SHP77 treated with DMSO at 0.1 percent for 48 hours (cell line): ENCODE data around the gene PINLYP.

Source experiments
- DNase-seq: peaks from one replicate; lab custom pipeline; 2025; lab: John Stamatoyannopoulos, UW

PINLYP gene

DNA sequence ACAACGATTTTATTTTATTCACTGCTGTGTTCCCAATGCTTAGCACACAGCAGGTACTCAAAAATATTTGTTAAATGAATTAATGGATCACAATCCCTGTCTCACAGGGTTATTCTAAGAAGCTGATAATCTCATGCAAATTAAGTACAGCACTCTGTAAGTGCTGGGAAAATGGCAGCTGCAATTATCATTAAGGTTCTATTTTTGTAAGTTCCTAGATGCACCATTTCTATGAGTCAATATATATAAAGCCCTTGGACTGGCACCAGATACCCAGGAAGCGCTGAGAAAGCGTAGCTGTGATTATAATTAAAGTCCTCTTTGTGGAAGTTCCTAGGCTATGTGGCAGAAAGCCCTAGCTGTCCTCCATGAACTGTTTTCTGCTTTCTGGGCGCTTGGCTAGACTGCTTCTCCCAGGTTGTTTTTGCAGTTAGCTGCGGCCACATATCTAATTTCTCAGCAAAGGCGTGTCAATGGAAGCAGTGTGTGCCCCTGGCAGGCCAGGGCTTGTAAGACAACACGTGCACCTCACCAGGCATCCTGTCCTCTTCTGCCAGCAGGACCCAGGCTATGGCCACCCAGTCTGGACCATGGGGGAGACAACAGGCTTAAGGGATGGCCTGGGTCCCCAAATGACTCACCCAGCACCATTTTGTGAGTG is 31.1 kb downstream of the PINLYP start:
- no peak for DNase-seq

DNA sequence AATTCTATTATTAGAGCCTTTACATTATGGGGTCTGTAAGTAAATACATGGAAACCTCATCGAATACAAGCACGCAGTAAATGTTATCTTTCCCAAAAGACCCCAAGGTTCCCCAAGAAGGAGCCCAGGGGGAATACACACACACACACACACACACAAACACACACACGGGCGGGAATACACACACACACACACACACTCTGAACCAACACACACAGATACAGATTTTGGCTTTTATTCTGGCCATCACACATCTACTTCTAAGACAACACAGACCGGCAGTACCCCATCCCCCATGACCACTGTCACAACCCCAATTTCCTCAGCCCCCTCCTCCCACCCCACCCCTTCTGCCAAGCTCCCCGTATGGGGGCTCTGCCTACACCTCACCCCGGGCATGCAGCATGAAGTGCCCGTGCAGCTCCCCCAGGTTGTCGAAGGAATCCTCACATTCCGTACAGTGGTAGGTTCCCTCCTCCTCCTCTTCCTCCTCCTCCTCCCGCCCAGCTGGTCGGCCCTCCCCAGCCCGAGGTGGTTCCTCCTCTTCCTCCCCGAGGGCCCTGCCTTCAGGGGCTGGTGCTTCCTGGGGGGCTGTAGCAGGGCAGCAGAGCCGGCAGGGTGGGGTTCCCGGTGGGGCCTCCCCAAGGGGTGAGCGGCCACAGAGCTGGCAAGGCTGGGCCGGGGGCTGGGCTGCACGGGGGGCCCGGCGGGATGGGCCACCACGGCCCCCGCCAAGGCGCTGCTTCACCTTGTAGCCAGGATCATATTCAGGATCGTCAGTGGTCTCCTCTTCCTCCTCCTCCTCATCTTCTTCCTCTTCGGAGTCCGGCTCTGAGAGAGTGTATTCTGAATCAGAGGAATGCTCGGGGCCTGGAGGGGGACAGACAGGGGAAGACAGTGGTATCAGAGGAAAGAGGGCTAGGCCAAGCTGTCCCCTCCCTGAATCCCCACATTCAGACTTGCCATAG is 31.9 kb downstream of the PINLYP start:
- DNase-seq, result no peak

DNA sequence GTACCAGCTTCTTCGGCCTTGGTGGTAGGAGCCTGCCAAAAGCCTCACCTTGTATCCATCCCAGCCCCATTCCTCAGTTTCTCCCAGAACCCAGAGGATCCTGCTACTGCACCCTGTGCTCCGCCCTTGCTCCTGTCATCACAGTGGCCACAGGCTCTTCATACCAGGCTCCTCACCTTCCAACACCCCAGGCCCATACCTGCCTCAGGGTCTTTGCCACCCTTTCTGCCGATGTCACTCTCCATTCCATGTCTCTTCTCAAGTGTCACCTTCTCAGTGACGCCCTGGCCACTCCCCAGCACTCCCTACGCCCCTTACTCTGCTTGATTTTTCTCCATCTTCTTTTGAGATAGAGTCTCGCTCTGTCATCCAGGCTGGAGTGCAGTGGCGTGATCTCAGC is 34.3 kb downstream of the PINLYP start:
- no peak for DNase-seq

DNA sequence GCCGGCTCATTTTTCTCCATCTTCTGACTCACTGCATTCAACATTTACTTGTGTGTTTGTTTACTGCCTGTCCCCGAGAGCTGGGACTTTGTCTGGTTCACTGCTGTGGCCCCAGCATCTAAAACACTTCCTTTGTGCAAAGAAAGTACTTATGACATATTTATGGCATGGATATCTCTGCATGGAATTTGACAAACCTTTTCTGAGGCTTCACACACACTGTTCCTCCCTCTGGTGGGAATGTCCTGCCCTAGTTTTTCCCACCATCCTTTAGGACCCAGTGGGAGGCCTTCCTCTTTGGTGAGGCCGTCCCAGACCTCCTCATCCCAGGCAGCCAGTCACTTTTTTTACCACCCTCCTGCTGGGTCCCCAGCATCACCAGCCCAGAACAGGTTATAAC is 34.9 kb downstream of the PINLYP start:
- DNase-seq, result no peak

DNA sequence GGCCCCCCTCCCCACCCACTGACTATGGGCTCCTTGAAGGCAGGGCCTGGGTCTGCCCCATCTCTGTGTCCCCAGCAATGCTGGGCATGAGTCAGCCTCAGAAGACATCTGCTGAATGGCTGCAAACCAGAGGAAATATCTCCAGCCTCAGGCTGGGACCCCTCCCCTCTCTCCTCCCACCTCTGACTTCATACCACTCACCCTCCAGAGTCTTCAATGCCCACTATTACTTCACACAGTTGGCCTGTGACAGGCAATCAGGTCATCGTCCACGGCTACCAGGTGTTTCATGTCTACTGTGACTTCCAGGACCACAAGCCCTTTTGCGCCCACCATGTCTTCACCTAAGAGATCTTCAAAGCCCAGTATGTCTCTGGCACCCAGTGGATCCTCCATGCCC is 36.2 kb downstream of the PINLYP start, which contains the start of gene SRRM5:
TSS of gene SRRM5 (plus strand) at position 301 of the 400 bp plus-strand sequence. CDS start at position 335, 34 bp downstream.
- DNase-seq, result no peak

DNA sequence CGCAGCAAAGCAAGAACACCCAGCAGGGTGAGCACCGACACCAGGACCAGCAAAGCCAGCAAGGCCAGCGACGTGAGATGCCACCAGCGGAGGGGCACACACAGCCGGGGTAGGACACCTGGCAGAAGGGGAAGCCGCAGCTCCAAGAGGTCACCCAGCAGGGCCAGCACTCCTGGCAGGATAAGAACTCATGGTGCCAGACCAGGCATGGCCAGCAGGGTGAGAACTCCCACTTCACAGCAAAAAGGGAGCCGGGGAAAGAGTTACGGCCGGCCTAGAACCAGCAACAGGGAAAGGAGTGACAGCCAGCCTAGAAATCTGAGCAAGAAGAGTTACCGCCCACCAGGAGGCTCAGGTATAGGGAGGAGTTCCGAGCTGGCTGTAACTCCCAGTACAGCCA is 36.8 kb downstream of the PINLYP start:
- DNase-seq, result no peak

DNA sequence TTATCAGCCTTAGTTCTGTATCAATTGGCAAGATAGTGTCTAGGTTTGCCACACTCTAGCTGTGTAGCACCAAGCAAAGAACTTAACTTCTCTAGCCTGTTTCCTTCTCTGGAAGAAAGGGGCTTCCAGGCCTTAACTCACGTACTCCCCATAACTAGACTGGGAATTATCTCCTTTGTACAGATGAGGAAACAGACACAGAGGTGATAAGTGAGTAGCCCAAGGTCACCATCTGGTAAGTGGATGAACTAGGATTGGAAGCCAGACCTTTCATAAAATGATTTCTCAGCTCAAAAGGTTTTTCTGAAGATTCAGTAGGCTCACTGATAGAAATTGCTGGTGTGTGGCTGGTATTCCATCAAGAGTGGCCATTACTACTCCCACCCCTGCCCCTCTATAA is 40.7 kb downstream of the PINLYP start:
- no peak for DNase-seq

DNA sequence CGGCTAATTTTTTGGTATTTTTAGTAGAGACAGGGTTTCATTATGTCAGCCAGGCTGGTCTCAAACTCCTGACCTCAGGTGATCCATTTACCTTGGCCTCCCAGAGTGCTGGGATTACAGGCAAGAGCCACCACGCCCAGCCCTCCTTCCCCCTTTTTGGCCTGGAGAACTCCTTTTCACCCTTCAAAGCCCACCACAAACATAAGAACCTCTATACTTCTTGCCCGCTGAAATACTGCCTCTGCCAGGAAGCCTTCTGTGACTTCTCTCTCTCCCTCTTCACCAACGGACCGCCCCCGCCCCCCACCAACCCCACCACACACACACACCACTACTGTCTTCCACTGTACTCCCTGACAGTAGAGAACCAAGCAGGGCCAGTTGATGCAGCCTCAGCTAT is 41.4 kb downstream of the PINLYP start:
- no peak for DNase-seq

DNA sequence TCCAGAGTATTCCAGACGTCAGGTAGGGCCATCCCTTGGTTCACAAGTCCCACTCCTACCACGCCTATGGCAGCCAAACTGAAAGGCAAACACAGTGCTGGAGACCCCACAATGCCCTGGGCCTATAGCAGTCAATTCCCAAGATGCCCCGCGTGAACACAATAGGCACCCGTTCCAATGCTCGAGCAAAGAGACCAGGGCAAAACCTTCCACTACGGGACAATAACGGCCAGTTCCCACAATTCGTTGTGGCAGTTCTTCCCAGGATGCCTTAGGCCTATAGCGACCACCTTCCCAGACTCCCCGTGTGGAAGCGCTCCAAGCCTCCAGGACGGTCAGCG is 43.3 kb downstream of the PINLYP start:
- peak; percentile 63 for DNase-seq

DNA sequence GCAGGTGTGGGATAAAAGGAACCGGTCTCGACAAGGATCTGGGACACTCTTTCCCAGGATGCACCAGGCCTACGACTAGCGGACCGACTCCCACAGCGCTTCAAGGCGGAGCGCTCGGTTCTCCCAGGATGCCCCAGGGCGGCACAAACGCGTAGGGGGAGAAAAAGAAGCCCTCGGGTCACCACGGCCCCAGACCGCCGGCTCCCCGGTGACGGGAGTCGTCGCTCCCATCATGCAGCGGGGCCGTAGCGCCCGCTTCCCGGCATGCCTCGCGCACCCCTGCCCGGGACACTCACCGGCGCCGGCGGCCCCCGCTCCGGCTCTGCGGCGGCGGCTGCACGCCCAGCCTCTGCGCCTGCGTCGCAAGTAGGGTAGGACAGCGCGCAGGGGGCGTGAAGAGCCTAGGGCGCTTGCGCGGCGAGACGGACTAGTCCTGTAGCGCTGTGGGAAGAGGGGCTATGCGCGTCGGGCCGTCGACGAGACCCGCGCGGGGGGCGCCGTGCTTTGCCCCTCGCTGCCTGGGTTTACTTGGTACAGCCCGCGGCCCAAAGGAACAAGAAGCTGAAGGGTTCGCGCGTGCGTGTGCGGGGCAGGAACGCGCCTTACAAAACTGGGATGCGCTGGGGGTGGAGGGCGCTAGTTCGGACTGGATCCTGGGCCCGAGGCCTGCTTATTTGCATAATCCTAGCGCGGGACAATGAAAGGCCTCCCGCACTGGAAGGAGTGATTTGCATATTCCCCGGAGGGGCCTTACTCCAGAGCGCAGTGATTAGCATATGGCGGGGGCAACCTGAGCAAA is 43.9 kb downstream of the PINLYP start, which contains the start of gene ZNF428:
TSS of gene ZNF428 (minus strand) at position 368 of the 799 bp plus-strand sequence. CDS start 5,325 bp downstream, outside the sequence.
- peak; percentile 71 for DNase-seq

DNA sequence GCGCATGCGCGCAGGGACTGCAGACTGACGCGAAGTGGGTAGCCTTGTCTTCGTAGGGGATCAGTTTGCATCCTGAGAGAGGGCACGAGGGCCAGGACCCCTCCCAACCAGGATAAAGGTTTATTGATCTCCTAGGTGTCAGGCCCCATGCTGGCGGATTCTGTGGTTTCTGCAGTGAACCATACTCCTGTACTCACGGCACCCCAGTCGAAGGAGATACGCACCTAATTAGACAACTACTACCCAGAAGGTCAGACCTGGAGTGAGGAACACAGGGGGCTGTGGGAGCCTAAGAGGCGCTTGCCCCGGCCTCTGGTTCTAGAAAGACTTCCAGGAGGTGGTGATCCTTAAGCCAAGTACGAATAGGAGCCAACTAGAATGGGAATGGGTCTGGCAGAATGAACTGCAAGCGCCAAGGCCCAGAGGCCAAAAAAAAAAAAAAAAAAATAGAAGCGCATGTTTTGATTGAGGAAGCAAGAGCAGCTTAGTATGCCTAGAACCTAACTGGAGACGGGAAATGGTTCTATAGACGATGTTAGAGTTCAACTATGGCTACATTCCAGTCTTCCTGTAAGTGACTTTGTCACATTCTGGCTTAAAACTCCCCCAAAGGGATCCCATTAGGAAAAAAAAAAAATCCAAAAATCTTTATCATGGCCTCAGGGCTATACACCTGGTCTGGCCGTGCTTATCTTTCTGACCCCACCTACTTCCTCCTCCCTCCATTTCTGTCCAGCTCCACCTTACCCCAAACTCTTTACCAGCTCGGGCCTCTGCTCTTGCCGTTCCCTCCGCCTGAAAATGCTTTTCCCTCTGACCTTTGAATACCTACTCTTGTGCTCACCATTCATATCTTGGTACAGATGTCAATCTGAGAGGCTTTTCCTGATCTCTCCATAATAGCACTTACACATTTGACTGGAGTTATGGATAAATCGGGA is 44.7 kb downstream of the PINLYP start:
- DNase-seq, result no peak

DNA sequence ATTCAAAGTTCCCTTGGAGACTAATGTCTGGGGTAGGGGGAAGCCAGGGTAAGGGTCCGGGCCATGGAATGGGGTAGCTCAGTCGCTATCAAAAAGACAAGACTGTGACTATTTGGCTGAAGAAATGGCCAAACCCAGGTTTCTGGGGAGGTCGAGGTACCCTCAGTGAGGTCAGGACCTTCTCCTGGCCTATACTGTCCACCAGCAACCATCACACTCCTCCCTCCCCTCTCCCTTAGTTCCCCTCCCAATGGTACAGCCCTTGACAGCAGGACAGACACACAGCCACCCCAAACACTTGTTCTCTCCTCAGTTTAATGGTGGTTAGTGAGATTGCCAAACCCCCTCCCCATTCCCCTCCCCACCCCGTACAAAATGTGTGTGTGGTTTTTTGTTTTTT is 46.5 kb downstream of the PINLYP start:
- no peak for DNase-seq

DNA sequence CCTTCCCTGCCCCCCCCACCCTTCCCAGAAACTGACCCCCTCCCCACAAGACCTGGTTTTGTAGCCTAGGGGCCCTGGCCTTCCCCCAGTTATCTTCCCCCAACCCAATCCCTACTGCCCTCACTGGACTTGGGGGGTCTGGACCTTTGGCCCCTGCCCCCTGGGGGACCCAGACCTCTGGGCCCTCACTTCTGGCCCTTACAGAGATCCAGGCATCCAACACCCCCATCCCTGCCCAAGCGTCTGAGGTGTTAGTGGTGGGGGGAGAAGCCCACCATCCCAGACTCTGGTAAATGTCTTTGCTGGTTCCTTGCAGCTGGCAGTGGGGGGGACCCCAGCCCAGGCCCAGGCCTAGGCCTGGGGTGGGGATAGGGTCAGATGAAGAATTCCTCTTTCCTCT is 47.4 kb downstream of the PINLYP start:
- no peak for DNase-seq

DNA sequence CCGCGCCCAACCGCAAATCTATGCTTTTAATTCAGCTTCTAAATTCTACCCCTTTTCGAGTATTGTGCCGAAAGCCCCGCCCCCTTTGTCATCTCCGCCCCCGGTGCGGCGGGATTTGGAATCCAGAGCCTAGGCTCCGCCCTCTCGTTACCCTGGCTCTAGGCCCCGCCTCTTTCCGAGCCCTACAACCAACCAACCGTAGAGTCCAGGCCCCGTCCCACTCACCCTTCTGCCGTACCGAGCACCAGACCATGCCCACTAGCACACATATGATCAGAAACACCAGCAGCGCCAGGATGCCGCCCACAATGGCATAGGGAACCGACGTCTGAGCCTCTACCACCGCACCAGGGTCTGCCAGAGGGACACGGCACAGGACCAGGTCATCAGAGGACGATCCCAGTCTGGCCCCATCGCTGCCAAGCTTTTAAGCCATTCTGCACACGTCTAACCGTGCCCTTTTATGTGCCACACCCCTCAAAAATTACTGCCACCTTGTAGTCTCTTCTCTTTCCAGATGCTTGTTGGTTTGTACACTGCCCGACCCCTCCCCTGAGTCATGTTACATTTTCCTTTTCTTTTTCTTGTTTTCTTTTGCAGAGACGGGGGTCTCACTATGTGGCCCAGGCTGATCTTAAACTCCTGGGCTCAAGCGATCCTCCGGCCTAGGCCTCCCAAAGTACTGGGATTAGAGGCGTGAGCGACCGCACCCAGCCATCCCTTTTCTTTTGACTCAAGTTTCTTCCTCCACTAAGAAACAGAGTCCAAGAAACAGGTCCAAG is 48.5 kb downstream of the PINLYP start:
- DNase-seq, result no peak

DNA sequence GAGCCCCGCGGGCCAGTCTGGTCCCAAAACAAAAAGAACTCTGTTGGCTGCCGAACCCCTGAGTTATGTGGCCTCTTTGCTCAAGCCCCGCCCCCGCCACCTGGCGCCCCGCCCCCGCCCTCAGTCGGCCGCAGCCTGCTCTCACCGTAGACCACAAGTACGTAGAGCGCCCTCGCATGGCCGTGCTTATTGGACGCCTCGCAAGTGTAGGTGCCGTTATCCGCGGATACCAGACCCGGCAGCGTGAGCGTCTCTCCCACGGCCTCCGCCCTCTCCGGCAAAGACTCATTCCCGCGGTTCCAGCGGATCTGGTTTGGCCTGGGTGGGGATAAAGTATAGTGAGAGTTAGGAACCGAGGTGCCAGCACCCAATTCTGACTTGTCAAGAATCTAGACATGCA is 49.3 kb downstream of the PINLYP start:
- no peak for DNase-seq

DNA sequence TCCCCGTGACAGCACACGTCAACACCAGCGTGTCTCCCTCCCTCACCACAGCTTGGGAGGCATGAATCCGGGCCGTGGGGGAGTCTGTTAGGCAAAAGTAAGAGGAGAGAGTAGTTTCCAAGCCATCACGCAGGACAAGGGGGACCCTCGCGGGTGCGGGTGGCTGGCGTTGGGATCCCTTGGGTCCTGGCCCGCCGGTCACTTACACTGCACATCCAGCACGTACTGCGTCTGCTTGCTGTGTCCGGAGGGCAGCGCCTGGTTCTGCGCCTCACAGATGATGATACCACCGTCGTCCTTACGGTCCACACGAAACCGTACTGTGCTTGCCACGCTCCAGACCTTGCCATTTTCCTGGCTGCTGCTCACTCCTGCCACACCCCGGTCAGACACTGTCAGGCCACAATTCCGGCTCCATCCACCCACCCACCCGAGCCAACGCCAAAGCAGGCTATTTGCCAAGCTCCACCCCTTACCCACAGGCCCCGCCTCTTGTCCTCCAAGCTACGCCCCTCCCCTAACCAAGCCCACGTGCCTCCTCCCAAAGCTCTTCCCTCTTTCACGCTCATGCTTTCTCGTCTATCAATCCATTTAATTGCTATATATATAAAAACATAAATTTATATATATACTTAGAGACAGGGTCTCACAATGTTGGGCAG is 50.4 kb downstream of the PINLYP start:
- DNase-seq, result no peak

DNA sequence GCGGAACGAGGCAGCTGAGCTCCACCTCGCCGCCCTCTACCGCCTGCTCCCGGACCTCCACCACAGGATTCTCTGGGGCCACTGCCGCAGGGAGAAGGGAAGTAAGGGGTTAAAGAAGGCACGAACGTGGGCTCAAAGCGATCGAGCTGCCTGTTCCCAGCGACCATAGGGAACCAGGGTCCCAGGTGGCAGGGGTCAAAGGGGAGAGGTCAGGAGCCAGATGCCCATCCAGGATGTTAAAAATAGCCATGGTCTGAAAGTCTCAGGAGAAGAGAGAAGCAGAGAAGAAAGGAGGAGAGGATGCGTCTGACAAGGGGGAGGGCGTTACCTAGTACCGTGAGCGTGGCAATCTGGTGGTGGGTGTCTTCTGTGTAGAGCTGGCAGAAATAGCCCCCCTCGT is 51.2 kb downstream of the PINLYP start:
- DNase-seq, result no peak

DNA sequence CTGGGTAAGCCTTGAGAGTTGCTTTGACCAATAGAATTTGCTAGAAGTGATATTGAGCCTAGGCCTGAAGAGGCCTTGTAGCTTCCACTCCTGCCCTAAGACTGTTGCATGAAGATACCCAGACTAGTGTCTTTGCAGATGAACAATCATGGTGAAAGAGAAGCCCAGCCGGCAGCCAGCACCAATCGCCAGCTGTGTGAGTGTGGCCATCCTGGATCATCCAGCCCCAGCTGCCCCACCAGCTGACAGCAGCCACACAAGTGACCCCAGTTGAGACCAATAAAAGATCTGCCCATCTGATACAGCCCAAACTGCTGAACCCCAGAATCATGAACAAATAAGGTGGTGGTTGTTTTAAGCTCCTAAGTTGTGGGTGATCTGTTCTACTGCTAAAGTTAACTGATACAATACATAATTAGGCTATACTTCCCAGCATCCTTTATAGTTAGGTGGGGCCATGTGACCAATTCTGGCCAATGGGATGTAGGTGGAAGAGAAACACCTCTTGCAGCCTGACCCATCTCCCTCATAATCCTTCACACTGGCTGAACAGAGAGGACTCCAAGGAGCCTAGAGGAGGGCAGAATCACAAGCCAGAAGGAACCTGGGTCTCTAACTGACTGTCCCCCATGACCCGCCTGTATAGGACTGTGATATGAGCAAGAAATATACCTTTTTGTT is 53.2 kb downstream of the PINLYP start:
- DNase-seq, result no peak

DNA sequence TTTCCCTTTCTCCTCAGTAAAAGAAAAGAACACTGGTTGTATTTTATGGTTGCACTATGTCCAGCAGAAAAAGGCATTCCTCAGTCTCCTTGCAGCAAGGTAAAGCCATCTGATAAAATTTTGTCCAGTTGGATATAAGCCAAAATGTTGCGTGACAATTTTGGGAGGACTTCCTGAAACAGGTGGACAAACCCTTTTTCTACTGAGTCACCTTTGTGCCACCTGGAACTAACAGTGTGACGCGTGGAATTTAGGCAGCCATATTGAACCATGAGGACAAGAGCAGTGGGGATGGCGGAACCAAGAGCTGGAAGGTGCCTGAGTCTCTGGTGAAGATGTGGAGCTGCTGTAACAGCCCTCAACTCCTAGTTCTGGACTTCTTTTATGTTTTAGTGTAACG is 55.9 kb downstream of the PINLYP start:
- no peak for DNase-seq
